HepG2 (cell line): Measurements from ENCODE around the gene GPBAR1. TPM values are rescaled to one million over a fixed set of nuclear protein-coding genes. Genes with fewer than 3 reads are reported as not detected.

ENCODE experiments used
- BRCA1 ChIP-seq: sonication (generic); formaldehyde crosslinking; IDR thresholded peaks from 2 replicates; pipeline ENCODE4 v1.4.0; 2020; ENCODE audit warnings: missing genetic modification reagents
- CC2D1A ChIP-seq: sonication (generic); formaldehyde crosslinking; IDR thresholded peaks from 2 replicates; pipeline ENCODE4 v1.8.1; 2023; ENCODE audit warnings: mild to moderate bottlenecking, missing genetic modification reagents
- CCAR2 ChIP-seq: fragments of 200-400 bp; formaldehyde crosslinking; optimal IDR thresholded peaks from 2 replicates; pipeline ENCODE3; 2018; ENCODE audit warnings: low read depth, mild to moderate bottlenecking, low read length, moderate library complexity
- CEBPG ChIP-seq: IDR thresholded peaks from 2 replicates; pipeline ENCODE4 v1.6.1; 2016
- GPBP1L1 ChIP-seq: sonication (generic); formaldehyde crosslinking; IDR thresholded peaks from 2 replicates; pipeline ENCODE4 v1.5.0; 2020; ENCODE audit warnings: mild to moderate bottlenecking, missing genetic modification reagents
- HBP1 ChIP-seq: IDR thresholded peaks from 2 replicates; pipeline ENCODE4 v1.6.1; 2016; ENCODE audit warnings: low read depth, control low read depth
- HNRNPL ChIP-seq: fragments of 200-400 bp; formaldehyde crosslinking; IDR thresholded peaks from 2 replicates; pipeline ENCODE4 v1.6.1; 2017; ENCODE audit warnings: mild to moderate bottlenecking, low read depth, low read length
- SMAD9 ChIP-seq: sonication (generic); formaldehyde crosslinking; IDR thresholded peaks from 2 replicates; pipeline ENCODE4 v1.5.1; 2020; ENCODE audit warnings: mild to moderate bottlenecking, missing genetic modification reagents
- SP2 ChIP-seq: sonication (generic); formaldehyde crosslinking; IDR thresholded peaks from 2 replicates; pipeline ENCODE4 v1.5.1; 2020; ENCODE audit warnings: mild to moderate bottlenecking, missing genetic modification reagents
- ZBTB33 ChIP-seq: sonication (generic); formaldehyde crosslinking; IDR thresholded peaks from 2 replicates; pipeline ENCODE4 v1.4.0; 2020; ENCODE audit warnings: missing genetic modification reagents
- ZC3H13 ChIP-seq: sonication (generic); formaldehyde crosslinking; IDR thresholded peaks from 2 replicates; pipeline ENCODE4 v1.8.1; 2023; ENCODE audit warnings: mild to moderate bottlenecking, missing genetic modification reagents, moderate library complexity
- ZNF121 ChIP-seq: sonication (generic); formaldehyde crosslinking; IDR thresholded peaks from 2 replicates; pipeline ENCODE4 v1.5.0; 2020; ENCODE audit warnings: mild to moderate bottlenecking, missing genetic modification reagents
- ZNF17 ChIP-seq: sonication (generic); formaldehyde crosslinking; IDR thresholded peaks from 2 replicates; pipeline ENCODE4 v1.5.0; 2020; ENCODE audit warnings: mild to moderate bottlenecking, missing genetic modification reagents
- ZNF225 ChIP-seq: sonication (generic); formaldehyde crosslinking; IDR thresholded peaks from 2 replicates; pipeline ENCODE4 v1.4.0; 2020; ENCODE audit warnings: mild to moderate bottlenecking, missing genetic modification reagents
- ZNF3 ChIP-seq: IDR thresholded peaks from 2 replicates; pipeline ENCODE4 v1.7.0; 2017; ENCODE audit warnings: inconsistent platforms
- ZNF552 ChIP-seq: sonication (generic); formaldehyde crosslinking; IDR thresholded peaks from 2 replicates; pipeline ENCODE4 v1.9.0; 2022; ENCODE audit warnings: missing genetic modification reagents, mild to moderate bottlenecking, borderline replicate concordance
- ZNF574 ChIP-seq: sonication (generic); formaldehyde crosslinking; IDR thresholded peaks from 2 replicates; pipeline ENCODE4 v1.4.0; 2020; ENCODE audit warnings: missing genetic modification reagents
- ZNF615 ChIP-seq: sonication (generic); formaldehyde crosslinking; IDR thresholded peaks from 2 replicates; pipeline ENCODE4 v1.5.0; 2020; ENCODE audit warnings: mild to moderate bottlenecking, missing genetic modification reagents, borderline replicate concordance
- ZNF674 ChIP-seq: sonication (generic); formaldehyde crosslinking; IDR thresholded peaks from 2 replicates; pipeline ENCODE4 v1.5.0; 2020; ENCODE audit warnings: low read depth, mild to moderate bottlenecking, missing genetic modification reagents
- ZNF713 ChIP-seq: sonication (generic); formaldehyde crosslinking; IDR thresholded peaks from 2 replicates; pipeline ENCODE4 v1.4.0; 2020; ENCODE audit warnings: mild to moderate bottlenecking, missing genetic modification reagents
- ZNF746 ChIP-seq: sonication (generic); formaldehyde crosslinking; IDR thresholded peaks from 2 replicates; pipeline ENCODE4 v1.8.0; 2022; ENCODE audit warnings: mild to moderate bottlenecking, missing genetic modification reagents
- ZNF784 ChIP-seq: sonication (generic); formaldehyde crosslinking; IDR thresholded peaks from 2 replicates; pipeline ENCODE4 v1.5.1; 2020; ENCODE audit warnings: missing genetic modification reagents, mild to moderate bottlenecking, borderline replicate concordance
- polyA plus RNA-seq, 8 experiments: library from polyadenylated mRNA; depleted of rRNA in 3 of 8; stranded (reverse) in 7 of 8; unstranded in 1 of 8; fragments of >200 nt; fragmentation: Illumina TruSeq in 4 of 8; extraction: Trizol in 4 of 8; gene quantifications; 2 replicates each; pipeline versions ENCODE4 v1.2.1 to v1.2.3, GENCODE V29; 2011 to 2016; ENCODE audit warnings: low read depth in 4 of 8, missing spikeins in 1 of 8, mixed read lengths in 1 of 8; ENCODE audit not compliant: insufficient read depth in 1 of 8
- total RNA-seq, 5 experiments: library from RNA; depleted of rRNA; stranded (reverse); fragments of >200 nt; fragmentation: Illumina TruSeq; extraction: Trizol; gene quantifications; 2 replicates each; pipeline ENCODE4 v1.2.3, GENCODE V29; 2016; ENCODE audit warnings: low read depth in 1 of 5

GPBAR1 gene
- total and polyA plus RNA-seq, 2 of the 13 experiments (the other 11 are each of a cell fraction or from before 2014, with no cell fraction given) = 0.05 to 0.09 TPM

GRCh38 chr2:218216674-218217359 lies 44.0 kb upstream of the GPBAR1 start, which contains the start of gene ARPC2 (continued):
- TF ChIP-seq ZNF574 (CRISPR knock-in tag) (peak; percentile 82), ZNF784 (CRISPR knock-in tag) (no peak), ZNF746 (no peak), CCAR2 (no peak), SP2 (CRISPR knock-in tag) (peak; percentile 67), CEBPG (peak; percentile 32; the same call in 1 of the 2 replicates), GPBP1L1 (no peak), ZBTB33 (no peak), CC2D1A (CRISPR knock-in tag) (no peak), ZNF225 (CRISPR knock-in tag) (no peak), ZNF3 (no peak; the same call in 1 of the 2 replicates), ZNF713 (0 out of 2 replicates have a peak, but pooled peaks have one; percentile 19), BRCA1 (peak; percentile 57; the same call in 1 of the 2 replicates), HNRNPL (no peak), ZC3H13 (CRISPR knock-in tag) (peak; percentile 55; the same call in 1 of the 2 replicates), HBP1 (no peak; the same call in 1 of the 2 replicates), ZNF121 (CRISPR knock-in tag) (no peak), ZNF615 (no peak), SMAD9 (peak; percentile 91; the same call in 1 of the 2 replicates), ZNF552 (no peak), ZNF17 (CRISPR knock-in tag) (no peak), ZNF674 (CRISPR knock-in tag) (no peak)
